HK-2 (cell line): ENCODE data around the gene RPL36AL.

Experiments
- DNase-seq: peaks from one replicate; pipeline ENCODE4 v3.0.0-alpha.2; 2018; ENCODE audit not compliant: unreplicated experiment

The RPL36AL gene

DNA sequence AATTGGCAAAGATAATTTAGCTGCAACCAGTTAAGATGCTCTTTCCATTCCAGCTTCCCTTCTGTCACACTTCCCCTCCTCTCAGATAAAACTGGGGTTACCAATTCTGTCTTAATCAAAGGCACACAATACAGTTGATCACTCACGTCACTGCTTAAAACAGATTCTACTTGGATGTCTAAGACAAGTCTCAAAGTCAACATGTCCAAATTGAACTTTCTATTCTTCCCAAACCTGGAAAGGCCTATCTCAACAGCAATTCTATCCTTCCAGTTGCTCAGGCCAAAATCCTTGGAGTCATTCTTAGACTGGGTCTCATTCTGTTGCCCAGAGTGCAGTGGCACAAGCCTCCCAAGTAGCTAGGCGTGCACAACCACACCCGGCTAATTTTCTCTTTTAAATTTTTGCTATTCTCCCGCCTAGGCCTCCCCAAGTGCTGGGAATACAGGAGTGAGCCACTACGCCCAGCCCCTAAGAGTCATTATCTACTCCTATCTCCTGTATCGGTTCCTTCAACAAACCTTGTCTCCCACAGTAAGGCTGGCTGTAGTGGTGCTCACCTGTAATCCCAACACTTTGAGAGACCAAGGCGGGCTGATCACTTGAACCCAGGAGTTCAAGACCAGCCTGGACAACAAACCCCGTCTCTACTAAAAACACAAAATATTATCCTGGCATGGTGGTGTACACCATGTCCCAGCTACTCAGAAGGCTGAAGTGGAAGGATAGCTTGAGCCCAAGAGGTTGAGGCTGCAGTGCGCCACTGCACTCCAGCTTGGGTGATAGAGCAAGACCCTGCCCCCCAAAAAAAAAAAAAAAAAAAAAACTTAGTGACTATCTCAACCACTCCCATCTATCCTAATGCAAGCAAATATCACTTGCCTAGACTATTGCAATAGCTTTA, 39.0 kb downstream of the RPL36AL start:
- DNase-seq = no peak

DNA sequence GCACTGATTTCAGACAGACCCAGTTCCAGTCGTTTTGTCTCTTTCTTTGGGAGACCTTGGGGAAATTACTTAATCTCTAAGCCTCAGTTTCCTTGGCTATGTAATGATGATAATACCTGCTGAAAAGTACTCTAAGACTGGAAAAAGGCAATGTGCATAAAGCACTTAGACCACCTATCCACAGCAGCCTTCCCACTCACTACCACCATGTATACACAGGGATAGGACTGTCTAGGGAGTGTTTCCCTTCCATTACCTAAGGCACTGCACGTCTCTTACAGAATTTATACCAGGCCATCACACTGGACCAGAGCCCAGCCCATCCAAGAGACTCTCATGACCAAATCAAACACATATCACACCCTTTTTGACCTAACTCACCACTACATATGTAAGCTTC, 40.6 kb downstream of the RPL36AL start:
- no peak for DNase-seq

DNA sequence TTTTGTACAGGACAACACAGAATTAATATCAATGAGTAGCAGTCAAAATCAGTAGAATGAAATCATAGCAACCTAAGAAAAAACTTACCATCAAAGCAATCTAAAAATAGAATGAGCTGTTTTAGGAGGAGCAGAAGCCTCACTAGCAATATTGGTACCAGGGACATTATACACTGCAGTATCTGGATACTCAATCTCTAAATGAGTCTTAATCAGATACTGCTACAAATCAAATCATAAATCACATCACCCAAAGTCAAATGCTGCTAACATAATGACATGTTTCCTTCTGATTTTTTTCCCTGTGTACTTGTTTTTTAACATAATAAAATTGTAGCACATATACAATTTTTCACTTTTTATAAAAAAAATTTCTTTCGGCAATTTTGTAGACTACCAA, 42.3 kb downstream of the RPL36AL start:
- DNase-seq = no peak

DNA sequence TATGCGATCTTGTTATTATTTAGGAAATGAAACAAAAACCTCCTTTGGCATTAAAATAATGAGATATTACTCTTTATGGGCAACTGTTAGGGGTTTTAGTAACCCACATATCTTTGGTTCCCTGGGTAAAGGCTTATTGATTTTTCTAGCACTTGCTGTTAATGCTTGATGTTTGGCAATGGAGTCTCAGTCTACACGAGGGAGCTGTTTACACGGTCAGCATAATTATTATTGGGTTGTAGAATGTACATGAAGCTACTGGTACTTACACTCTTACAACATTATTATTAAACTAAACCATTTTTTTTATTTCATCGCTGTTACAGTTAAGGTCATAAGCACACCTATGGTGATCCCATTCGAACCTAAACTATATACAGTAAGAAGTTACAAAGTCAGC, 46.4 kb downstream of the RPL36AL start:
- DNase-seq = no peak

DNA sequence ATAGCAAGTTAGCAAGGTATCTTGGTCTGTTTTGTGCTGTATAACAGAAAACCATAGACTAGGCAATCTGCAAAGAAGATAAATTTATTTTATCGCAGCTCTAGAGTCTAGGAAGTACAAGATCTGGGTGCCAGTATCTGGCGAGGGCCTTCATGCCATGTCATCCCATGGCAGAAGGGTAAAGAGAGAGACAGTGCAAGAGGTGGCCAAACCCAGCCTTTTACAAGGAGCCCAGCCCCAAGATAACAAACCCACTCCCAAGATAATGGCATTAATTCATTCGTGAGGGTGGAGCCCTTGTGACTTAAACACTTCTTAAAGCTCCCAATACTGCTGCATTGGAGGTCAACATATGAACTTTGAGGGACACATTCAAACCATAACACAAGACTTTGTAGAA, 51.1 kb downstream of the RPL36AL start:
- no peak for DNase-seq
